Measurements from ENCODE around the gene SBSN.
A peak's percentile ranks its signal among the peaks of the same experiment; 100 is the strongest.

Gene SBSN

DNA sequence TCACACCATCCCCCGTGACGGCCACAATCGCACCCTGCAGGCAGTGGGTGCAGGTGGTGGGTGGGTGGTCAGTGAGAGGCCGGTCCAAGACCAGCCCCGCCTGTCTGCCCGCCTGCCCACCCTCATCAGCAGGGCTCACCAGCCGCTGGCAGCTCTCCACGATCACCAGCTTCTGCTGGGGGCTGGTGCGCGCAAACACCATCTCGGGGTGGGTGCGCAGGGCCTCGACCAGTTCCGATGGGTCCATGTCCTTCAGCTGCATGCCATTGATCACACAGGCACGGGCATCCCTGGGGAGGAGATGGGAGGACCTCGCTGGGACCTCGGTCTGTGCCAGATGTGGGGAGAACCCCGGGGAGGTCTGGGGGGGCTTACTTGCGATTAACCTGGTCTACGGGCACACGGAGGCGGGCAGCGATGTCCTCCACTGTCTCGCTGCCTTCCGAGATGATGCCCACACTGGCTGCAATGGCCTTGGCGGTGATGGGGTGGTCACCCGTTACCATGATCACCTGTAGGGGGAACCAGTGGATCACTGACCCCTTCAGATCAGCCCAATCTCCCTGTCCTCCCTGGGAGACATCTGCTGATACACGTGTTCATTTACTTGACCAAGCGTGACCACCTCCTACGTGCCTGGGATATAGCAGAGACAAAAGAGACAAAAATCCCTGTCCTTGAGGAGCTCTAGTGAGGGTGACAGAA is 27.3 kb upstream of the SBSN start:
- DNase-seq (ENCODE audit: low read depth) = no peak

GRCh38 chr19:35554076-35554475 is 26.0 kb upstream of the SBSN start:
- no peak for DNase-seq (ENCODE audit: low read depth)

- no peak for DNase-seq (ENCODE audit: low read depth)
Measured at GRCh38 chr19:35553385-35554000, 25.4 kb upstream of the SBSN start.

DNA sequence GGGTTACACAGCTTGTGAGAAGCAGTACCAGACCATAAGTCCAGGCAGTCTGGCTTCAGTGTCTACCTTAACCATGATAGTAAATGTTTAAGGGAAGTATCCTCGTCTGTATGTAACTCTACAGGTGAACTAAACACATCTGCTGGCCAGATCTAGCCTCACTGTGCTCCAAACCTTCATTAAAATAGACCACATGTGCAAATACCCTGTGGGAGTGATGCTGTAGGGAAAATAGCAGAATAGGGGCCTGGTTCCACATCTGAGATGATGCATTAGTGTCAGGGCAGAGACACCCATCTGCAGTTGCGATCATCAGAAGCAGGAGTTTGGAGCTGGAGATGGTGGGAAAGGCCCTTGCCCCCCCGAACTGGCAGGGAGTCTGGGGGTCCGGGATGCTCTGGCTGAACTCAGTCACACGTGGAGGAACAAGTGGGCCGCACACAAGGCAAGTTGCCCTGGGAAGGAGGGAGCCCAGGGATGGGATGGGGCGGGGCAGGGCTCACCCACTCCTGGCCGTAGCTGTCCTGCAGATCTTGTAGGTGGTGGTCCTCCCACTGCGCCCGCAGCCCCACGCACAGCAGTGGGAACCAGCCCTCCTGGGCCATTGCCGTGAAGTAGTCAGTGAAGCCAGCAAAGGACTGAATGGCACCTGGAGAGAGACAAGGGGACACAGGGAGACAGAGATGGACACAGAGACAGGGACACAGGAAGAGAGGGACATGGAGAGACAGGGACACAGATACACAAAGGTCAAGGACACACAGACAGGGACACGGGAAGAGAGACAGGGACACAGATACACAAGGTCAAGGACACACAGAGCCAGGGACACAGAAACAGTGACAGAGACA is 24.6 kb upstream of the SBSN start:
- no peak for DNase-seq (ENCODE audit: low read depth)

GRCh38 chr19:35551091-35551810 is 23.1 kb upstream of the SBSN start:
- no peak for DNase-seq (ENCODE audit: low read depth)

DNA sequence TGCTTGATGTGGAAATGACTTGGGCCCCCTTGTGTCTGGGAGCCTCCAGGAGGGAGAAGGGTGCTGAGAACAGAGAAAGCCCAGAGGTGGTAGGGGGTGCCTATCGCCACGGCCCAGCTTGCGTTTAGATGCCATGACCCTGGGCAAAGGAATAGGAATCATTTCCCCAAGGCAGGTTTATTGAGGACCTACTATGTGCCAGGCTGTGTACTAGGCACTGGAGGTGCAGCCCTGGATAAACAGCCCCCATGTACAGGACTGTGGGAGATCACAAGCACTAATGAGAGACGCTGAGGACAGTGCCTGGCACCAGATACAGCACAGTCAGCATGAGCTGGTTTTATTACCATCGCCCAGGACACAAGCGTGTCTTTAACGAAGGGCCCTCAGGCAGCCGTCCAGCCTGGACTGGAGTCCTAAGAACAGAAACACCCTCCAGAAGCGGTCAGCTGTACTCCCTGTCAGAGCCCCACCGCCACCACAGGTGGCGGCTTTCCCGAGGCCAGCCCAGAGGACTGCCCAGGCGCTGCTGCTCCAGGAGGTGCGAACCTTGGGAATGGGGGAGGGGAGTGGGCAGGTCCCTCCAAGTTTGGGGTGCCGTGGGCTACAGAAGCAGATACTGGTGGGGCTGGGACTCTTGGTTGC is 21.9 kb upstream of the SBSN start:
- no peak for DNase-seq (ENCODE audit: low read depth)

- peak; percentile 24 for DNase-seq (ENCODE audit: low read depth)
Measured at GRCh38 chr19:35549174-35549788, 21.2 kb upstream of the SBSN start.

- DNase-seq (ENCODE audit: low read depth) = no peak
Measured at GRCh38 chr19:35546532-35546931, 18.4 kb upstream of the SBSN start.

GRCh38 chr19:35545855-35546381 is 17.8 kb upstream of the SBSN start:
- DNase-seq (ENCODE audit: low read depth) = peak; percentile 17

DNA sequence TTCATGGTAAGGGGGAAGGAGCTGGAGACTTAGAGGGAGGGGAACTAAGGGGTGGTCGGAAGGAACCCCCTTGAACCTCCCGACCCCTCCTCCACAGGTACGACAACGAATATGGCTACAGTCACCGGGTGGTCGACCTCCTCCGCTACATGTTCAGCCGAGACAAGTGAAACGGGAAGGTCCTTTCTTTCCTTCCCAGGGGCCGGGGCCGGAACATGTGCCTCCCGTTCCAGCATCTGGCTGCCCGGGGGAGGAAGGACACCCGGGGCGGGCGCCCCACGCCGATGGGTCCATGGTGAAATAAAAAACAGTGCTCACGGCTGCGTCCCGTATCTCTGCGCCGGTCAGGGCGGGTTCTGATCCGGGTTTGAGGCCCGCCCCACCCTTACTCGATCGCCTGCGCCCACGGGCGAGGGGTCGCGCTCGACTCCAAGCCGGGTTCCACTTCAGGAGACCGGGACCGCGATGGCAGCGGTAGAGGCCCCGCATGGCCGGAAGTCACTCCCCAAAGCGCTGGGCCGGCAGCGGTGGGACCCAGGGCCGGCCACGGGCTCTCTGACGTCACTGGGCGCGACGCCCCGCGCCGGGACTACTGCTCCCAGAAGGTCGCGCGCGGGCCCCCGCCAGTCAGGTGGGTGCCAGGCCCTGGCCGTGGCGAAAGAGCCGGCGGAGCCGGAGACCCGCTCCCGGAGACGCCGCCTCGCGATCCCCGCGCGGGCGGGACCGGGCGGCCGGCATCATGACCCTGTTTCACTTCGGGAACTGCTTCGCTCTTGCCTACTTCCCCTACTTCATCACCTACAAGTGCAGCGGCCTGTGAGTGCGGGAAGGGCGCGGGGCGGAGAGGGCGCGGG is 17.1 kb upstream of the SBSN start, which contains the start of gene TMEM147:
Gene TMEM147, plus strand, starts transcription at position 626 of the 854 bp plus-strand sequence. Its CDS starts 114 bp downstream, at position 740.
- peak; percentile 68 for DNase-seq (ENCODE audit: low read depth)

DNA sequence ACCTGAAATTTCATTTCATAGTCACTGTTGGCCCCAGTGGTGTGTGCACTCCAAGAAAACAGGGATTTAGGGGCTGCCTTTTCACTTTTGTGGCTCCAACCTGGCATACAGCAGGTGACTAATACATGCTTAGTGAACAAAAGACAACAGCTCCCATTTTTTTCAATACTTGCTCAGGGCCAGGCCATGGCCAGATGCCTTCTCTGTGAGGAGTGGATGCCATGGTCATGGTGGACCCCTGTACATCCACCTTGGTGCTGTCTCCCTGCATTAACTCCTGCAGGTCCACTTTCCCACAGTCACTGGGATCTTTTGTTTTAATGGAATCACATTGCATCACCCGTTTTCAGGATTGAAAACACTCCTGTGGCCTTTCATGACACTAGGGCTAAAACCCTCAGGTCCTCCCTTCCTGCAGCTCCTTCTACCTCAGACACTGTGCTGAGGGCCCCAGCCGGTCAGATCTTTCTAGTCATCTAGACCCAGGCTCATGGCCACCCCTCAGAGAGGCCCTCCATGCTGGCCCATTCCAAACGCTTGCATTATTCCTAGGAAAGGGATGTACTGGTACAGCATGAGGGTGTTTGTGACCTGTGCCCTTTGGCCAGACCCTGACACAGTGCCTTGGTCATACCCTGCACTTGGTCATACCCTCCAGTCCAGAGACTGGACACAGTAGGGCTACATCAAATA is 16.1 kb upstream of the SBSN start:
- DNase-seq (ENCODE audit: low read depth) = no peak

DNA sequence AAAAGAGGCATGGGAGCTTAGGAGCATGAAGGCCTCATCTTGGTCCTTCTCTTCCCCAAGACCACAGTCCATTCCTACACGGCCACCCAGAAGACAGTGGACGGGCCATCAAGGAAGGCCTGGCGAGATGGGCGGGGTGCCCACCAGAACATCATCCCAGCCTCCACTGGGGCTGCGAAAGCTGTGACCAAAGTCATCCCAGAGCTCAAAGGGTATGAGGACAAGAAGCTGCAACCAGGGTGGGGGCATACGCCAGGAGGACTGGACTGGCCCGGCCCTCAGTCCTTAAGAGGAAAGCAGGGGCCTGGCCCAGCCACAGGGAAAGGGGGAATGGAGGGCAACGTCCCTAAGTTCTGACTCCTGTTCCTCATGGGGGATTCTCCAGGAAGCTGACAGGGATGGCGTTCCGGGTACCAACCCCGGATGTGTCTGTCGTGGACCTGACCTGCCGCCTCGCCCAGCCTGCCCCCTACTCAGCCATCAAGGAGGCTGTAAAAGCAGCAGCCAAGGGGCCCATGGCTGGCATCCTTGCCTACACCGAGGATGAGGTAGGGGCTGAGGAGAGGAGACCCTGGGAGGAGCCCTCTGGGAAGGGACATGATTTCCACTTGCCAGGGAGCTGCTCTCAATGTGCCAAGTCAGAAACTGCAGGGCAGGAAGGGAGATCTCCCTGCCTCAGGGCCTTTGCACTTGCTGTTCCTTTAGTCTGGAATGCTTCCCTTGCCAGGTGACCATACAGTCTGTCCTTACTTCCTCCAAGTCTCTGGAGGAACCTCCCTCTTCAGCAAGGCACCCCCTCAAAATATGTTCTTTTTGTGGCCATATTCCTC is 15.4 kb upstream of the SBSN start:
- DNase-seq (ENCODE audit: low read depth) = no peak

DNA sequence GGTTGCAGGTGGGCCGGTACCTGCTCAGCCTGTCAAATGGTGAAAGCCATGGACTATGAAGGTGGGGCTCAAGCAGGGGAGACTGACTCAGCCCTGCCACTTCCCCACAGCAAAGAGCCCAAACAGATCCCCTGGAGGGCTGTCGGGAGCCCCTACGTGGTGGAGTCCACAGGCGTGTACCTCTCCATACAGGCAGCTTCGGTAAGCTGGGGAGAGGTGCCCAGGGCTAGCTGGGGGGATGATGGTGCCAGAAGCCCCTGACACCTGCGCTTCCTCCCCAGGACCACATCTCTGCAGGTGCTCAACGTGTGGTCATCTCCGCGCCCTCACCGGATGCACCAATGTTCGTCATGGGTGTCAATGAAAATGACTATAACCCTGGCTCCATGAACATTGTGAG is 14.1 kb upstream of the SBSN start:
- no peak for DNase-seq (ENCODE audit: low read depth)

GRCh38 chr19:35540356-35540927 is 12.3 kb upstream of the SBSN start:
- no peak for DNase-seq (ENCODE audit: low read depth)

- no peak for DNase-seq (ENCODE audit: low read depth)
Measured at GRCh38 chr19:35539850-35540249, 11.7 kb upstream of the SBSN start.

DNA sequence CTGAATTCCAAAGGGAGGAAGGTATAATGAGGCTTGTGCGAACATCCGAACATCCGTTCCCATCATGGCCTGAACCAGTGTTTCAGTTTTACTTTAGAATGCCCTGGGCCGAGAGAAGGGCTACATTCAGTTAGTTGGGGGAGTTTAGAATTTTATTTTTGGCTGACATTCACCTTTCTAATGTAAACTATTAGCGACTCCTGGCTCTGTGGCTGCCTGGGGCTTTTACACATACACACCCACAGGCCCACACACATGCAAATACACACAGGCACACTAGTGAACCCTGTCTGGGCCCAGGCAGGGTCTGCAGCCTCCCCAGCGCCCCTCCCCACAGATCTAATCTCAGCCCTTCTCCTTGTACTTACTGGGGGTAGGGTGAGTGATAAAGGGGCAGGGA is 11.2 kb upstream of the SBSN start:
- no peak for DNase-seq (ENCODE audit: low read depth)

DNA sequence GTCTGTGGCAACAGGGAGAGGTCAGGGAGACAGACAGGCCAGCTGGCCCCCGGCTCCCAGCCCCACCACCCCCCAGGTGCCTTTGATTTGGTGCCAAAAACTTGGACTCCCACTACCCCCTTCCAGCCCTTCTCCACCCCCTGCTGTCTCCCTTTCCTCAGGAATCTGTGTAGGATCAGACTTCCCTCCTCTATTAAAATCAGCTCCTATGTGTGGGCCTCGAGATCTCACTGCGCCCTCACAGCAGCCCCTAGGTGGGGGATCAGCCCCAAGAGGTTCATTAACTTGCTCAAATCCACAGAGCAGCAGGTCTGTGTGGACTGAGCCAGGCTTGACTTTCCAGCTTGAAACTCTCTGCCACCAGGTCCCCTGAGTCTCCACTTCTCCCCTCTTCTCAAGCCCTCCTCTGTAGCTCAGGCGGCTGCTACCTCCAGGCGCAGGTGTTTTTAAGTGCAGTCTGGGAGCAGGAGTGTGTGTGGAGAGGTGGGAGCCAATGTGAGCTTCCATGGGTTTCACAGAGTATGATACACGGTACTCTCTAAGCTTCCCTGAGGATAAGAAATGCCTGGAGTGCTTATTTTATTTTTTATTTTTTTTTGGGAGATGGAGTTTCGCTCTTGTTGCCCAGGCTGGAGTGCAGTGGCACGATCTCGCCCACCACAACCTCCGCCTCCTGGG is 6.8 kb upstream of the SBSN start:
- no peak for DNase-seq (ENCODE audit: low read depth)
